GM12873 (cell line): ENCODE measurements around the gene SPCS2.

Experiments
- TF ChIP-seq, protein P1 (sequence below): IDR thresholded peaks from 2 replicates; pipeline ENCODE4 v1.5.1; 2012; ENCODE audit warnings: low read depth, mild to moderate bottlenecking, moderate library complexity, low read length, control low read depth; ENCODE audit not compliant: insufficient read depth; ENCODE audit errors: missing control alignments

The SPCS2 gene

DNA sequence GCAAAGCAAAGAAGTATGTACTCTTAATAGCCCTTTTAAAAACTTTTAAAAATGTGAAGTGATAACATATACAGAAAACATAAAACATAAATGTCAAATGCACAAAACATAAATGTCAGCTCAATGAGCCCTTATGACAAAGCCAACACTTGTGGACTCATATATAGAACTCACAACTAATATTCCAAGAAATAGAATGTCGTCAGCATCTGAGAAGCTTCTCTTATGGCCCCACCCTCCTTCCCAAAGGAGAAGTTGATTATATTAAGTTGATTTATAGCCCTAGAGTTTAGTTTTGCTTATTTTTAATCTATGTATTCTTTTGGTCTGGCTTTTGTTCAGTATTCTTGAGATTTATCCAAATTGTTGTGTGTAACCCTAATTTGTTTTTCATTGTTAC lies 53.5 kb downstream of the SPCS2 start:
- TF ChIP-seq, protein P1, sequence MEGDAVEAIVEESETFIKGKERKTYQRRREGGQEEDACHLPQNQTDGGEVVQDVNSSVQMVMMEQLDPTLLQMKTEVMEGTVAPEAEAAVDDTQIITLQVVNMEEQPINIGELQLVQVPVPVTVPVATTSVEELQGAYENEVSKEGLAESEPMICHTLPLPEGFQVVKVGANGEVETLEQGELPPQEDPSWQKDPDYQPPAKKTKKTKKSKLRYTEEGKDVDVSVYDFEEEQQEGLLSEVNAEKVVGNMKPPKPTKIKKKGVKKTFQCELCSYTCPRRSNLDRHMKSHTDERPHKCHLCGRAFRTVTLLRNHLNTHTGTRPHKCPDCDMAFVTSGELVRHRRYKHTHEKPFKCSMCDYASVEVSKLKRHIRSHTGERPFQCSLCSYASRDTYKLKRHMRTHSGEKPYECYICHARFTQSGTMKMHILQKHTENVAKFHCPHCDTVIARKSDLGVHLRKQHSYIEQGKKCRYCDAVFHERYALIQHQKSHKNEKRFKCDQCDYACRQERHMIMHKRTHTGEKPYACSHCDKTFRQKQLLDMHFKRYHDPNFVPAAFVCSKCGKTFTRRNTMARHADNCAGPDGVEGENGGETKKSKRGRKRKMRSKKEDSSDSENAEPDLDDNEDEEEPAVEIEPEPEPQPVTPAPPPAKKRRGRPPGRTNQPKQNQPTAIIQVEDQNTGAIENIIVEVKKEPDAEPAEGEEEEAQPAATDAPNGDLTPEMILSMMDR: no peak

DNA sequence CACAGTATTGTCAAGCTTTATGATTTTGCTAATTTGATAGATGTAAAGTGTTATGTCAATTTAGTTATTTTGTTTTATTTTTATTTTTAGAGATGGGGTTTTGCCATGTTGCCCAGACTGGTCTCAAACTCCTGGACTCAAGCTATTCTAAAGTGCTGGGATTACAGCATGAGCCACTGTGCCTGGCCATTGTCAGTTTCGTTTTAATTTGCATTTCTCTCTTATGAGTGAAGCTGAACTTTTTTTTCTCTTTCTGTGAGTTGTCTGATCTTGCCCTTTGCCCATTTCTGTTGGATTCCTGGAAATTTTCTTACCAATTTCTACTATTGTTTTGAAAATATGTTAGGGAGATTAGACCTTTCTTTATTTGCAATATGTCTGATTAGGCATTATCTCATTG lies 55.1 kb downstream of the SPCS2 start:
- TF ChIP-seq, protein P1: no peak

DNA sequence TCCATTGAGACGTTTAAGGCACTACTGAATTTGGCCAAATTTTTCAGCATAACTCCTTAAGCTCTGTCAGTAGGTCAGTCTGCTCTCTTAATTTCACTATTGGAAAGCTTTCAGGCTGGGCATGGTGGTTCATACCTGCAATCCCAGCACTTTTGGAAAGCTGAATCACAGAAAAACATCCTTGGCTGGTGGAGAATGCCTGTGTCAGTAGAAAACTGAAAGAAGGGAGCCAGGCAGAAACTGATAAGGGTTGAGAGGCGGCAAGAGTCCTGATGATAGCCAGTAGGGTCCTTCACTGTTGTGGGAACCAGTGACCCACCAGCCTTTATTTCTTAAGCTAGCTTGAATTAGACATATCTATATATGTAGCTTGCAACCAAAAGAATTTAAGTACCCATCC lies 62.3 kb downstream of the SPCS2 start:
- TF ChIP-seq, protein P1: no peak

DNA sequence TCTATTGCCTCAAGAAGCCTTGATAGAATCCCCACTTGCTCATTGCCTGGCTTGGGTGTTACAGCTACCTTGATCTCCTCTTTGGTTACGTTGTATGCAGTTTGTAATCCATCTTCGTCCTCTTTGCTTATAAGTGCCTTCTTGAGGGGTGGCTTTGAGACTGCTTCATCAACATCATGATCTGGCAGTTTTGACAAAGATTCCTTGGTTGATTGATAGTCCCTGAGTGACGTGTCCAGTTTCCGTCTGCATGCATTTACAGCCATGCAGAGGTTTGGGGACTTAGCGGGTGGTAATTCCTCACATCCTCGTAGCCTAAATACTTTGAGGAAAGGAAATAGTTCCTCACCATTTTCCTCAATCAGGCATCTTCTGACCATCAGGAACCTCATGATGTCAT lies 62.8 kb downstream of the SPCS2 start:
- TF ChIP-seq, protein P1: no peak

DNA sequence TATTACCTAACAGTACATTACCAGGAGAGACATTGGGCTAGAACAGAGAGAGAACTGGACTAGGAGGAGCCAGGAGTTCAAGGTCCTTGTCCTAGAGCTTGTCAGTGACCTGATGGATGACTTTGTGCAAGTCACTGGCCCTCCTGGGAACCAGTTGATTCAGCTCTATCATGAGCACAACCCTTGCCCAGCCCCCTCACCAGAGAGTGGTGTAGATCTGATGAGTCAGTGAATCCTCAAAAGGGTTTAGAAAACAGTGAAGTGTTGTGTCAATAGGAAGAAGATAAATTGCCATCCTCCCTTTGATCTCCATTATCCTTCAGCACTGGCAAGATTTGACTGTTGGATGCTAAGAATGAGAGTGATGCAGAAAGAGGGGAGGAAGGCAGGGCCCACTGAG lies 64.0 kb downstream of the SPCS2 start:
- TF ChIP-seq, protein P1: no peak

DNA sequence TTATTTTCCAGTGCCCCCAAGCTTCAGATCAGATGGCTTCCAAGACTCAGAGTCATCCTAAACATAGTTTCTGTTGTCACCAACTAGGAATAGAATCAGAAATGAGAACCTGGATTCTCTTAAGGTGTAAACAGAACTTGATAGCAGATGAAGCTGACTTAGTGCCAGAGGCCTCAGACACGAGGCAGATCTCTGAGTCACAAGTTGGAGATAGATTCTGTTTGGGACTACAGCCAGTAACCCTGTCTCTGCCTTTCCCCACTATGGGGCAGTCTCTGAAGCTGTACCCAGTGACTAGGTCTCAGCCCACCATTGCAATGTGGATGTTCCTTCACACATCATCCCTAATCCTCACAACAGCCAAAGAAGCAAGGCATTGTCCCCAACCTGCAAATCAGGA lies 65.1 kb downstream of the SPCS2 start:
- TF ChIP-seq, protein P1: no peak

DNA sequence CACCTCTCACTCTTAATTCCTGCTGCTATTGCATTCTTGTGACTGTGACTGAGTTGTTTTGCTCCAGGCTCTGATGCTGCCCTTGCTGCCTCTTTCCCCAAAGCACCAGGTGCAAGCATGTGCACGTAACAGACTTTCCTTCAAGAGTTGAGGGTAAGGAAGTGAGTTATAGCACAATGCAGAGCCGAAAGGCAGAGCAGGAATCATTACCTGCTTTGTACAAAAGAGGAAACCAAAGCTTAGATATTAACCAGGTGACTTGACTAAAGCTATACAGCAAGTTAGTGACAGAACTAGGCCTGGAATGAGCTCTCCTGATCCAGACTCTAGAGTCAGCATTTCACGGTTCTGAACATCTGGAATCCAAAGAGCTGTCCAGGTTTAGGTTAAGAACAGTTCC lies 73.2 kb downstream of the SPCS2 start:
- TF ChIP-seq, protein P1: no peak

DNA sequence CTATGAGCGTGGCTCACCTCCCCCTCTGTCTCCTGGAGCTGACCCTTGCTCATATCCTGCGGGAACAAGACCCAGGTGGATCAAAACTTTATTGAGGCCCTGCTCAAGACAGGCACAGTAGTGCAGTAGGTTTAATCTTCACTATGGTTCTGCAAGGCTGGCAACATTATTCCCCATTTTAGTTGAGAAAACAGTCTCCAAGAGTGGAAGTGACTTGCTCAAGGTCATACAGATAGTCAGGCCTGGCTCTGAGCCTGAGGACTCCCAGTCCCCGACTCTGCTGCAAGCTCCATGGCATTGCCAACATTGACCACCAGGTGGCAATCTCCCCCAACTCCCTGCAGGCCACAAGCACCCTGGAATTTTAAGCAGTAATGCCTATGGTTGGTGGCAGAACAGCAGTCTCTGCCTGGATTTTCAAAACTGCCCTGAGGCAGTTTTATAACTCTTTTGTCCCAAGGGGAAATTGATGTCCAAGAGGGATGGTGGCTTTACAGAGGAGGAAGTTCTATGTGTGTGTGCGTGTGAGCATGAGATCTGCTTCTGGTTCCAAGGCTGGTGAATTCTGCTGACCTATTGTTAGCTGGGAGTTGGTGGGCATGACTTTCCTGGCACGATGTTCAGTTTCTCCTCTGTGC lies 73.8 kb downstream of the SPCS2 start:
- TF ChIP-seq, protein P1: peak; percentile 97
